Measurements from ENCODE around the gene AP3S1.
"Not testable (repeated sequence)": the region's sequence is repeated elsewhere in the genome, so short reads cannot be mapped to it uniquely, and the experiment has no call there.

DNA sequence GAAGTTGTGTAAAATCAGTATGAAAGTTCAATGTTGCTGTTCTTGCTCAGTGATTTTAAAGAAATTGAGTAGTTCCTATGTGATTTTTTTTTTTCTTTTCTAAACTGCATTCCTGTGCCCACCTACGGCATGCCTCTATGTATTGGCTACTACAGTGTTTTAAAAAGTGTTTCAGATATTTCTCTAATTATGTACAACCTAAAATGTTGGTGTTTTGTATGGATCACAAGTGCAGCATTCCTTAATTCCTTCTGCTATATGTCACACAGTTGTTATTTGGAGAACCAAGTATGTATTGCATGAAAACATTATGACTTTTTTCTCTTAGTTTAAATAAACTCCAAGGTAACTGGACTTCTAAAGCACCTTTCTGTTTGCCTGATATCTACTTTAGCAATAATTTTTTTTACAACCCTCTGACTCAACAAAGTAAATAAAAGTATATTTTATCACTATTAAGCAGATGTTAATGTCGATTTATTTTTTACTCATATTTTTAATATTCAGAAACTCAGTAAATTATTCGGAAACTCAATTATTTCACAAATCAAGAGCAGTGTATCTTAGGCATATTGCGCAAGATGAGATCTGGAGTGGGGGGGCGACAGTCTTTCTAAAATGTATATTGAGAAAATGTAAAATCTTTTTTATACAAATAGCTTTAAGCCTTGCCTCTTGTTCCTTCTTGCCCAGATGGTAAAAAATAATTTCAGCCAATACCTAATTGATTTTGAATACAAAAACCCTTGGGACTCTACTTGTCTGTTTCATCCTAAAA is 72.1 kb downstream of the AP3S1 start:
- TF ChIP-seq, protein P1, sequence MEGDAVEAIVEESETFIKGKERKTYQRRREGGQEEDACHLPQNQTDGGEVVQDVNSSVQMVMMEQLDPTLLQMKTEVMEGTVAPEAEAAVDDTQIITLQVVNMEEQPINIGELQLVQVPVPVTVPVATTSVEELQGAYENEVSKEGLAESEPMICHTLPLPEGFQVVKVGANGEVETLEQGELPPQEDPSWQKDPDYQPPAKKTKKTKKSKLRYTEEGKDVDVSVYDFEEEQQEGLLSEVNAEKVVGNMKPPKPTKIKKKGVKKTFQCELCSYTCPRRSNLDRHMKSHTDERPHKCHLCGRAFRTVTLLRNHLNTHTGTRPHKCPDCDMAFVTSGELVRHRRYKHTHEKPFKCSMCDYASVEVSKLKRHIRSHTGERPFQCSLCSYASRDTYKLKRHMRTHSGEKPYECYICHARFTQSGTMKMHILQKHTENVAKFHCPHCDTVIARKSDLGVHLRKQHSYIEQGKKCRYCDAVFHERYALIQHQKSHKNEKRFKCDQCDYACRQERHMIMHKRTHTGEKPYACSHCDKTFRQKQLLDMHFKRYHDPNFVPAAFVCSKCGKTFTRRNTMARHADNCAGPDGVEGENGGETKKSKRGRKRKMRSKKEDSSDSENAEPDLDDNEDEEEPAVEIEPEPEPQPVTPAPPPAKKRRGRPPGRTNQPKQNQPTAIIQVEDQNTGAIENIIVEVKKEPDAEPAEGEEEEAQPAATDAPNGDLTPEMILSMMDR (IDR thresholded peaks at IDR 0.05) = not testable (repeated sequence)
- TF ChIP-seq NFE2L1 (CRISPR knock-in tag; IDR thresholded peaks at IDR 0.05); JUN (CRISPR knock-in tag; IDR thresholded peaks at IDR 0.05); FOXJ3 (CRISPR knock-in tag; IDR thresholded peaks at IDR 0.05; ENCODE audit: borderline replicate concordance); TEAD4 (CRISPR knock-in tag; IDR thresholded peaks at IDR 0.05); ESRRA (CRISPR knock-in tag; IDR thresholded peaks at IDR 0.05; ENCODE audit: borderline replicate concordance); ZNF423 (CRISPR knock-in tag; IDR thresholded peaks at IDR 0.05); ZNF138 (CRISPR knock-in tag; conservative IDR thresholded peaks at IDR 0.05): not testable (repeated sequence)
- TF ChIP-seq, protein P2, sequence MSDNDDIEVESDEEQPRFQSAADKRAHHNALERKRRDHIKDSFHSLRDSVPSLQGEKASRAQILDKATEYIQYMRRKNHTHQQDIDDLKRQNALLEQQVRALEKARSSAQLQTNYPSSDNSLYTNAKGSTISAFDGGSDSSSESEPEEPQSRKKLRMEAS (CRISPR knock-in tag; IDR thresholded peaks at IDR 0.05) = not testable (repeated sequence)
- TF ChIP-seq, protein P3, sequence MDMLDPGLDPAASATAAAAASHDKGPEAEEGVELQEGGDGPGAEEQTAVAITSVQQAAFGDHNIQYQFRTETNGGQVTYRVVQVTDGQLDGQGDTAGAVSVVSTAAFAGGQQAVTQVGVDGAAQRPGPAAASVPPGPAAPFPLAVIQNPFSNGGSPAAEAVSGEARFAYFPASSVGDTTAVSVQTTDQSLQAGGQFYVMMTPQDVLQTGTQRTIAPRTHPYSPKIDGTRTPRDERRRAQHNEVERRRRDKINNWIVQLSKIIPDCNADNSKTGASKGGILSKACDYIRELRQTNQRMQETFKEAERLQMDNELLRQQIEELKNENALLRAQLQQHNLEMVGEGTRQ (CRISPR knock-in tag; IDR thresholded peaks at IDR 0.05) = not testable (repeated sequence)
- TF ChIP-seq, protein P4, sequence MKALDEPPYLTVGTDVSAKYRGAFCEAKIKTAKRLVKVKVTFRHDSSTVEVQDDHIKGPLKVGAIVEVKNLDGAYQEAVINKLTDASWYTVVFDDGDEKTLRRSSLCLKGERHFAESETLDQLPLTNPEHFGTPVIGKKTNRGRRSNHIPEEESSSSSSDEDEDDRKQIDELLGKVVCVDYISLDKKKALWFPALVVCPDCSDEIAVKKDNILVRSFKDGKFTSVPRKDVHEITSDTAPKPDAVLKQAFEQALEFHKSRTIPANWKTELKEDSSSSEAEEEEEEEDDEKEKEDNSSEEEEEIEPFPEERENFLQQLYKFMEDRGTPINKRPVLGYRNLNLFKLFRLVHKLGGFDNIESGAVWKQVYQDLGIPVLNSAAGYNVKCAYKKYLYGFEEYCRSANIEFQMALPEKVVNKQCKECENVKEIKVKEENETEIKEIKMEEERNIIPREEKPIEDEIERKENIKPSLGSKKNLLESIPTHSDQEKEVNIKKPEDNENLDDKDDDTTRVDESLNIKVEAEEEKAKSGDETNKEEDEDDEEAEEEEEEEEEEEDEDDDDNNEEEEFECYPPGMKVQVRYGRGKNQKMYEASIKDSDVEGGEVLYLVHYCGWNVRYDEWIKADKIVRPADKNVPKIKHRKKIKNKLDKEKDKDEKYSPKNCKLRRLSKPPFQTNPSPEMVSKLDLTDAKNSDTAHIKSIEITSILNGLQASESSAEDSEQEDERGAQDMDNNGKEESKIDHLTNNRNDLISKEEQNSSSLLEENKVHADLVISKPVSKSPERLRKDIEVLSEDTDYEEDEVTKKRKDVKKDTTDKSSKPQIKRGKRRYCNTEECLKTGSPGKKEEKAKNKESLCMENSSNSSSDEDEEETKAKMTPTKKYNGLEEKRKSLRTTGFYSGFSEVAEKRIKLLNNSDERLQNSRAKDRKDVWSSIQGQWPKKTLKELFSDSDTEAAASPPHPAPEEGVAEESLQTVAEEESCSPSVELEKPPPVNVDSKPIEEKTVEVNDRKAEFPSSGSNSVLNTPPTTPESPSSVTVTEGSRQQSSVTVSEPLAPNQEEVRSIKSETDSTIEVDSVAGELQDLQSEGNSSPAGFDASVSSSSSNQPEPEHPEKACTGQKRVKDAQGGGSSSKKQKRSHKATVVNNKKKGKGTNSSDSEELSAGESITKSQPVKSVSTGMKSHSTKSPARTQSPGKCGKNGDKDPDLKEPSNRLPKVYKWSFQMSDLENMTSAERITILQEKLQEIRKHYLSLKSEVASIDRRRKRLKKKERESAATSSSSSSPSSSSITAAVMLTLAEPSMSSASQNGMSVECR (CRISPR knock-in tag; IDR thresholded peaks at IDR 0.05; ENCODE audit: borderline replicate concordance) = not testable (repeated sequence)
- TF ChIP-seq, protein P5, sequence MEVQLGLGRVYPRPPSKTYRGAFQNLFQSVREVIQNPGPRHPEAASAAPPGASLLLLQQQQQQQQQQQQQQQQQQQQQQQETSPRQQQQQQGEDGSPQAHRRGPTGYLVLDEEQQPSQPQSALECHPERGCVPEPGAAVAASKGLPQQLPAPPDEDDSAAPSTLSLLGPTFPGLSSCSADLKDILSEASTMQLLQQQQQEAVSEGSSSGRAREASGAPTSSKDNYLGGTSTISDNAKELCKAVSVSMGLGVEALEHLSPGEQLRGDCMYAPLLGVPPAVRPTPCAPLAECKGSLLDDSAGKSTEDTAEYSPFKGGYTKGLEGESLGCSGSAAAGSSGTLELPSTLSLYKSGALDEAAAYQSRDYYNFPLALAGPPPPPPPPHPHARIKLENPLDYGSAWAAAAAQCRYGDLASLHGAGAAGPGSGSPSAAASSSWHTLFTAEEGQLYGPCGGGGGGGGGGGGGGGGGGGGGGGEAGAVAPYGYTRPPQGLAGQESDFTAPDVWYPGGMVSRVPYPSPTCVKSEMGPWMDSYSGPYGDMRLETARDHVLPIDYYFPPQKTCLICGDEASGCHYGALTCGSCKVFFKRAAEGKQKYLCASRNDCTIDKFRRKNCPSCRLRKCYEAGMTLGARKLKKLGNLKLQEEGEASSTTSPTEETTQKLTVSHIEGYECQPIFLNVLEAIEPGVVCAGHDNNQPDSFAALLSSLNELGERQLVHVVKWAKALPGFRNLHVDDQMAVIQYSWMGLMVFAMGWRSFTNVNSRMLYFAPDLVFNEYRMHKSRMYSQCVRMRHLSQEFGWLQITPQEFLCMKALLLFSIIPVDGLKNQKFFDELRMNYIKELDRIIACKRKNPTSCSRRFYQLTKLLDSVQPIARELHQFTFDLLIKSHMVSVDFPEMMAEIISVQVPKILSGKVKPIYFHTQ (CRISPR knock-in tag; IDR thresholded peaks at IDR 0.05) = not testable (repeated sequence)
- TF ChIP-seq, protein P6, sequence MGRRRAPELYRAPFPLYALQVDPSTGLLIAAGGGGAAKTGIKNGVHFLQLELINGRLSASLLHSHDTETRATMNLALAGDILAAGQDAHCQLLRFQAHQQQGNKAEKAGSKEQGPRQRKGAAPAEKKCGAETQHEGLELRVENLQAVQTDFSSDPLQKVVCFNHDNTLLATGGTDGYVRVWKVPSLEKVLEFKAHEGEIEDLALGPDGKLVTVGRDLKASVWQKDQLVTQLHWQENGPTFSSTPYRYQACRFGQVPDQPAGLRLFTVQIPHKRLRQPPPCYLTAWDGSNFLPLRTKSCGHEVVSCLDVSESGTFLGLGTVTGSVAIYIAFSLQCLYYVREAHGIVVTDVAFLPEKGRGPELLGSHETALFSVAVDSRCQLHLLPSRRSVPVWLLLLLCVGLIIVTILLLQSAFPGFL (CRISPR knock-in tag; IDR thresholded peaks at IDR 0.05; ENCODE audit: borderline replicate concordance) = not testable (repeated sequence)

Measured in WTC11 (cell line).